GM18517 (cell line): ENCODE measurements around the gene ABTB2.

ENCODE experiments used
- ATAC-seq: cut with Tn5 transposase; IDR thresholded peaks from one replicate; pipeline ENCODE4 v1.9.1; 2021; ENCODE audit warnings: mild to moderate bottlenecking, moderate library complexity; ENCODE audit not compliant: unreplicated experiment

ABTB2 gene

GRCh38 chr11:34178209-34178821, 179.5 kb downstream of the ABTB2 start:
- ATAC-seq, result no peak

GRCh38 chr11:34176751-34177209, 181.0 kb downstream of the ABTB2 start:
- ATAC-seq, result no peak

GRCh38 chr11:34175284-34176019, 182.4 kb downstream of the ABTB2 start:
- no peak for ATAC-seq

GRCh38 chr11:34174412-34175041, 183.3 kb downstream of the ABTB2 start:
- ATAC-seq, result peak; percentile 58

DNA sequence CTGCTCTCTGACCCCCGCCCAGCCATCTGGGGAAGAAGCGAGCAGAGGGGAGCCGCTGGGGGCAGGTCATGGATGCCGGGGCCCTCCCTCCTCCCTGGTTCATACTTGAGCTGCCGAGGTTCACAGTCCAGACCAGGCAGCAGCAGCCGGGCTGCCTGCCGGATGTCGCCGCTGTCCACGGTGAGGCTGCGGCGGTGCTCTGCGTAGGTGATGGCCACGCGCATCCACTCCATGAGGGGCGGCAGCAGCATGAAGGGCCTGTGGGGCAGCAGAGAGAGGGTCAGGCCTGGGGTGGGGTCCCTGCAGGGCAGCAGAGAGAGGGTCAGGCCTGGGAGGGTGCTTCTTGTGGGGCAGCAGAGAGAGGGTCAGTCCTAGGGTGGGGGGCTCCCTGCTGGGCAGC, 184.8 kb downstream of the ABTB2 start:
- no peak for ATAC-seq

GRCh38 chr11:34169686-34170085, 188.1 kb downstream of the ABTB2 start:
- no peak for ATAC-seq

GRCh38 chr11:34168642-34169420, 189.0 kb downstream of the ABTB2 start:
- ATAC-seq, result no peak

DNA sequence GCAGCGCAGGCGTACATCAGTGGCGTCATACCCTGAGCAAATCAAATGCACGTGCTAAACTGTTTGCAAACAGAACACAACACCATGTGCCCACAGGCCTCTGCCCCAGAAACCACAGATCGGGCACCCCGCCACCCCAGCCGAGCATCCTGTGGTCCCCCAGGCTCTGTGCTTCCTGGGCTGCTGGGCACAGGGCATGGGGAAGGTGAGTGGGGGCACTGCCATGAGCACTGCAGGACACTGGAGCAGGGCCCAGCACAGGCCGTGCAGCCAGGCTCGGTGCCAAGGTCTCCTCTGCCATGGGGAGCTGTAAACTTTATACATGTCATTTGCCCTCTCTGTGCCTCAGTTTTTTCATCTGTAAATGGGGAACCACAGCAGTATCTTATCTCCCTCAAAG, 189.8 kb downstream of the ABTB2 start:
- no peak for ATAC-seq

- no peak for ATAC-seq
These were observed 190.7 kb downstream of the ABTB2 start for GRCh38 chr11:34166806-34167740.

DNA sequence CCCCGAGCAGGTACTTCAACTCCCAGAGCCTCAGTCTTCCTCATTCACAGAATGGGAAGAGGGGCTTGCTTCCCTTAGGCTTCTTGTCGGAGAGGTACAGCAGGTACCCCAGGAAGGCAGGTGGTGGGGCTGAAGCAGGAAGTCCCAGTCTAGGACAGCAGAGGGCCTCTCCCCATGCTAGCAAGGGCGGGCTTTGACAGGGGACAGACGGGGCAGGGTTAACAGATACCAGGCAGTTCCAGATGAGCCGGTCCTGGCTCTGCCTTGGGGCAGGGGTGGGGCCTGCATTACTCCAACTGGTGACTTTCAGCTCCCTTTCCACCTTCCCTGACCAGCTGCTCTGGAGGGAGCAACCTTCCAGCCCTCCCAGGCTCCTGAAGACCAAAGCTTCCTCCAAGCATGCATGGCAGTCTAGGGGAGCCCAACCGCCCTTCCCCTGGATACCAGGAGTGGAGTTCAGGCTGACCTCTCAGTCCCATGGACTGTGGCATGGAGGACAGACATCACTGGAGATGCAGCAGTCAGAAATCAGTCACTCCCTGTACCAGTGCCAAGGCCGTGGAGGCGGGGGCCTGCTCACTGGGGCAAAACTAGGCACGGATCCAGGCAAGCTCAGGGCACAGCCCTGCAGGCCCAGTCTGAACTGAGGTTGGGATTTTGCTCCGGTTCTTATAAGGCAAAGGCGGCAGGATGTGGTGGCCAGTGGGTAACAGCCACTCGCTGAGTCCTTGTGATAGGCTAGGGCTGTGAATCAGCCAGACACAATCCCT, 191.8 kb downstream of the ABTB2 start:
- no peak for ATAC-seq

DNA sequence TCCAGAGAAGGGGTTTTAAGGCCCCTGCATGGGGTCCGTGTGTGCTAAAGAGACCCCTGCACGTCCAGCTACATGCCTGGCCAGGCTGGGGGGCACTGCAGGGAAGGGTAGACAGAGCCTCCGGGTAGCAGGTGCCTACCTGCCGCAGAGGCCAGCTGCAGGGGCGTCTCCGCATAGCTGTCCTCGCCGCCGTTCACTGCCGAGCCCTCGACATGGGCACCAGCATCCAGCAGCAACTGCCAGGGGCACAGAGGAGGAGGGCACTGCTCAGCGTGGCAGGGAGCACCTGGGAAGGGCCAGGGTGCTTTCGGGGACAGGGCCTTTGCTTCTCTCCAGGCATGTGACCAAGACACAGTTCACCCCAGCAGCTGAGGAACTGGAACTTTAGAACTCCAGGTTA, 192.7 kb downstream of the ABTB2 start:
- ATAC-seq, result no peak

DNA sequence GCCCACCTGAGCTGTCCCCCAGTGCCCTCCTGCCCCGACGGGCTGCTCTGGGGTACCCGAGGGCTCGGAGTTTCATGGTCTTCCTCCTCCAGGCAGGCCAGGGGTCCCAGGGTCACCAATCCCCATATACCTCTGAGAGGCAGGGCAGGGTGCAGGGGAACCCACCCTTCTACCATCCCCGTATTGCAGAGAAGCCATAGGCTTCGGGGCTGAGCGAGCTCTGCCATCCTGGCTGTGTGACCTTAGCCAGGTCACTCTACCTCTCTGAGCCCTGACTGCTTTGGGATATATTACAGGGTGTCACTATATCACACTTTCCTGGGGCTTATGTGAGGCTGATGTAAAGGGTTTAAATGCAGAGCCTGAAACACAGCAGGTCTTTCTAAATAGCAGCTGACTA, 195.0 kb downstream of the ABTB2 start:
- no peak for ATAC-seq

DNA sequence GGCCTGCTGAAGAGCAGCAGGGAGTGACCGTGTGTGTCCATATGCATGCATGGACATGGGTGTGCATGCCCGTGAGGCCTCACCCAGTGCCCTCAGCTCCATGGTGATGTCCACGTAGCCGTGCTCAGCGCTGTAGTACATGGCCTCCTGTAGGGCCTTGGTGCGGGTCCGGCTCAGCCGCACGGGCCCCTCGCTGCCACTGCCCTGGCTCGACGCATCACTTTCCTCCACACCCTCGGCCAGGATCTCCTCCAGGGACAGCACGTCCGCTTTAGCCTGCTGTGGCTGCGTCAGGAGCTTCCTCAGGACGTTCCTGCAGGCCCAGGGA, 195.4 kb downstream of the ABTB2 start:
- no peak for ATAC-seq

GRCh38 chr11:34161812-34162492, 195.9 kb downstream of the ABTB2 start:
- no peak for ATAC-seq

- ATAC-seq, result no peak
These were observed 196.4 kb downstream of the ABTB2 start for GRCh38 chr11:34161361-34161760.

- ATAC-seq, result no peak
These were observed 197.0 kb downstream of the ABTB2 start for GRCh38 chr11:34160791-34161190.

DNA sequence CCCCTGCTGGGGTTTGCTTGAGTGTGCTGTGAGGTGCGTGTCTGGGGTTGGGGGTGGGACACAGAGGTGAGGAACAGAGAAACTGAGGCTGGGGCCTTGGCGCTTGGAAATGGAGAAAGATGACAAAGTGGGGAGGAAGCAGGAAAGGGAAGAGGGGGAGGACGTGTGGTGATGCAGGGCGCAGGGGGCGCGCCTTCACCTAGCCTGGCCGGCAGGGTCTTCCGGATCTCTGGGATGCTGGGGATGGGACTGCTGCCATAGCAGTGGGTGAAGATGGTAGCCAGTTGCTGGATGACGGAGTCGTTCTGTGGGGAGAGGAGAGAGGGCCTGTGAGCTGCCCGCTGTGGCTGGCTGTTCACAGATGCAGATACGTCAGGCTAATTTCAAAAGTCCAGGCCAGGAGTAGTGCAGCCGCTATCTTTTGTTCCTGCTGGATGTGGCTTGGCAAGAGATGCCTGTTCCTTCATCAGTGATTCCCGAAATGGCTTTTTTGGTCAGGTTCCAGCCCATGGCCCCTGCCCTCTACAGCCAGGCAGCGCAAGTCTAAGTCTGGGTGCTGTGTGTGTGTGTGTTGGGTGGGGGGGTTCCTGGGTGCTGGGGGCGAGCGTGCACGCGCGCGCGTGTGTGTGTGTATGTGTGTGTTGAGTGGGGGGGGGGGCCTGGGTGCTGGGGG, 197.6 kb downstream of the ABTB2 start:
- no peak for ATAC-seq

DNA sequence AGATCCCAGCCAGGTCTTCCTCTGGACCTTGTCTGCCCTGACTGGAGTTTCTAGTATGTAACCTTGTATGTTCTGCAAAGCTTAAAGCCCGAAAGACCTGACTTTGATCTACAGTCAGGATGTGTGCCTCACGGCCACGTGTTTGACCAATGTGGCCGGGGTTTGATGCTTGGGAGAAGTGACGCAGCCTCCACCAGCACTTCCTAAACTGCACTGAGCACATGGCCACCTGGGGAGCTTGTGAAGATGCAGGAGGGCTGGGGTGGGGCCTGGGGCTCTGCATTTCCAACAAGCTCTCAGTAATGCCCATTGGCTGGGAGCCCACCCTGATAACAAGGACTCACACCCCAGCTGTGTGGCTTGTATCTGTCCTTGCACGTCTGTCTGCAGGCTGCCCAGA, 199.1 kb downstream of the ABTB2 start:
- no peak for ATAC-seq

- ATAC-seq, result no peak
These were observed 200.6 kb downstream of the ABTB2 start for GRCh38 chr11:34157163-34157562.
